ENCODE results near the gene EFNA5.

DNA sequence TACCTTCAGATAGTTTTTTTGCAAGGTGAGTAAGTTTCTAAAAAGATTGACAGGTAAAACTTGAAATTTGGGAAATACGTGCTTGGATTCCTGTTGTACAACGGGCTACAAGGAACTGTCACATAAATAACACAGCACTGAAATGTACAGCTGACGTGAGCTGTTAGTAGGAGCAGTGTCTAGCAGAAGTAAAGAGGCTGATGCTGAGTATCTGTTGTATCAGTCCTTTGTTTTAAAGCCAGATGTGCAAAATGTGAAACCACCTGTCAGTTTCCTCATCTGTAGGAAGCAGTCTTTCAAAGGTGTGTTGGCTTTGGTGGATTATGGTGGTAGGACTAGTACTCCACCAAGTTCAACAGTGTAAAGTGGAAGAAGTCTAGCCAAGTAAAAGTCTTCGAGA lies 122.3 kb downstream of the EFNA5 start:
- TF ChIP-seq, protein P1, sequence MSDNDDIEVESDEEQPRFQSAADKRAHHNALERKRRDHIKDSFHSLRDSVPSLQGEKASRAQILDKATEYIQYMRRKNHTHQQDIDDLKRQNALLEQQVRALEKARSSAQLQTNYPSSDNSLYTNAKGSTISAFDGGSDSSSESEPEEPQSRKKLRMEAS (IDR thresholded peaks at IDR 0.05): no peak
- TF ChIP-seq YY1 (IDR thresholded peaks at IDR 0.05): no peak
- TF ChIP-seq, protein P2, sequence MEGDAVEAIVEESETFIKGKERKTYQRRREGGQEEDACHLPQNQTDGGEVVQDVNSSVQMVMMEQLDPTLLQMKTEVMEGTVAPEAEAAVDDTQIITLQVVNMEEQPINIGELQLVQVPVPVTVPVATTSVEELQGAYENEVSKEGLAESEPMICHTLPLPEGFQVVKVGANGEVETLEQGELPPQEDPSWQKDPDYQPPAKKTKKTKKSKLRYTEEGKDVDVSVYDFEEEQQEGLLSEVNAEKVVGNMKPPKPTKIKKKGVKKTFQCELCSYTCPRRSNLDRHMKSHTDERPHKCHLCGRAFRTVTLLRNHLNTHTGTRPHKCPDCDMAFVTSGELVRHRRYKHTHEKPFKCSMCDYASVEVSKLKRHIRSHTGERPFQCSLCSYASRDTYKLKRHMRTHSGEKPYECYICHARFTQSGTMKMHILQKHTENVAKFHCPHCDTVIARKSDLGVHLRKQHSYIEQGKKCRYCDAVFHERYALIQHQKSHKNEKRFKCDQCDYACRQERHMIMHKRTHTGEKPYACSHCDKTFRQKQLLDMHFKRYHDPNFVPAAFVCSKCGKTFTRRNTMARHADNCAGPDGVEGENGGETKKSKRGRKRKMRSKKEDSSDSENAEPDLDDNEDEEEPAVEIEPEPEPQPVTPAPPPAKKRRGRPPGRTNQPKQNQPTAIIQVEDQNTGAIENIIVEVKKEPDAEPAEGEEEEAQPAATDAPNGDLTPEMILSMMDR (IDR thresholded peaks at IDR 0.05; ENCODE audit: low read depth, low read length, missing input control): no peak
- no peak for TF ChIP-seq HNF4A (conservative IDR thresholded peaks at IDR 0.05)

All from liver (tissue), 3 donors.